K562 (cell line): Measurements from ENCODE around the gene SRBD1. TPM values are rescaled to one million over a fixed set of nuclear protein-coding genes. Genes with fewer than 3 reads are reported as not detected.

Experiments used
- ATAC-seq: fragments of 200-7000 bp; cut with Tn5 transposase; 3 replicates; pipeline ENCODE4 v1.9.1; 2020; ENCODE audit warnings: moderate library complexity
- BruUV-seq: library from RNA; stranded (reverse); fragments of 400-500 nt; replicated peaks from 2 replicates; lab custom pipeline; 2021; lab: Mats Ljungman, UMichigan
- CTCF ChIA-PET: fragments of 300-600 bp; formaldehyde crosslinking; extraction: SDS; loops from one replicate; lab custom pipeline; 2021; ENCODE audit warnings: low intra/inter-chr PET ratio; lab: Yijun Ruan, JAX
- POLR2A ChIA-PET: fragments of 300-600, 350-650 bp; sonication (Branson Sonifier 250); formaldehyde crosslinking; extraction: SDS; loops from one replicate; lab custom pipeline; 2021; ENCODE audit warnings: antibody characterized with exemption, inconsistent platforms; lab: Yijun Ruan, JAX
- DNase-seq, 4 experiments: peaks; one replicate each; pipeline versions ENCODE4 v3.0.0 to v3.0.0-alpha.2; 2011 to 2018; ENCODE audit warnings: low spot score in 3 of 4, mixed read lengths in 3 of 4; ENCODE audit errors: extremely low read depth in 1 of 4
- FAIRE-seq: peaks from 2 replicates; lab custom pipeline; 2011; peaks lifted over from hg19 to GRCh38; lab: Jason Lieb, UNC
- H2AFZ ChIP-seq: 2 replicates; pipeline ENCODE4 v1.6.0; 2011; ENCODE audit warnings: low read depth, low read length, control low read depth, inconsistent platforms
- H3K27ac ChIP-seq: fragments of 200-600 bp; 3 replicates; pipeline ENCODE4 v1.8.0; 2011; ENCODE audit warnings: low read depth, mild to moderate bottlenecking, control low read depth, inconsistent platforms, low read length, moderate library complexity, mixed read lengths; ENCODE audit errors: extremely low read depth
- H3K27me3 ChIP-seq, 2 experiments: fragments of 300-600 bp in 1 of 2; 2 replicates in 1 of 2; 3 replicates in 1 of 2; pipeline versions ENCODE4 v1.6.0 to v1.8.0; 2011; ENCODE audit warnings: inconsistent platforms in 2 of 2, low read length in 2 of 2, mild to moderate bottlenecking in 1 of 2, mixed read lengths in 1 of 2, moderate library complexity in 1 of 2; ENCODE audit not compliant: control insufficient read depth in 2 of 2, insufficient read depth in 2 of 2
- H3K36me3 ChIP-seq: fragments of 300-600 bp; 3 replicates; pipeline ENCODE4 v1.8.0; 2011; ENCODE audit warnings: mild to moderate bottlenecking, low read length, inconsistent platforms; ENCODE audit not compliant: control insufficient read depth, insufficient read depth
- H3K4me1 ChIP-seq, 2 experiments: fragments of 200-600 bp in 1 of 2; replicated peaks in 1 of 2; 2 replicates in 1 of 2; 3 replicates in 1 of 2; pipeline versions ENCODE4 v1.5.1 to v1.8.0; 2011; ENCODE audit warnings: inconsistent platforms in 2 of 2, low read length in 2 of 2, mild to moderate bottlenecking in 1 of 2, mixed read lengths in 1 of 2, moderate library complexity in 1 of 2; ENCODE audit not compliant: control insufficient read depth in 2 of 2, insufficient read depth in 2 of 2
- H3K4me2 ChIP-seq: 2 replicates; pipeline ENCODE4 v1.6.1; 2011; ENCODE audit warnings: low read length, control low read depth, inconsistent platforms, mixed read lengths; ENCODE audit not compliant: insufficient read depth
- H3K4me3 ChIP-seq: fragments of 200-600 bp; sonication (generic), shearing (Covaris generic); 2 replicates; pipeline ENCODE4 v1.5.1; 2016; ENCODE audit warnings: control low read depth, inconsistent platforms
- H3K79me2 ChIP-seq: fragments of 200-600 bp; 3 replicates; pipeline ENCODE4 v1.8.0; 2011; ENCODE audit warnings: low read length, inconsistent platforms; ENCODE audit not compliant: control insufficient read depth, insufficient read depth
- H3K9ac ChIP-seq, 2 experiments: 2 replicates each; pipeline versions ENCODE4 v1.6.0 to v1.6.1; 2011; ENCODE audit warnings: low read depth in 2 of 2, low read length in 2 of 2, control low read depth in 1 of 2, inconsistent platforms in 1 of 2, mild to moderate bottlenecking in 1 of 2, mixed read lengths in 1 of 2; ENCODE audit not compliant: insufficient read depth in 1 of 2
- H3K9me1 ChIP-seq: one replicate; pipeline ENCODE4 v1.6.0; 2011; ENCODE audit warnings: inconsistent platforms, mild to moderate bottlenecking, low read length, moderate library complexity; ENCODE audit not compliant: control insufficient read depth, insufficient read depth
- H3K9me3 ChIP-seq: replicated peaks from 2 replicates; pipeline ENCODE4 v1.5.1; 2011; ENCODE audit warnings: low read depth, low read length, inconsistent platforms; ENCODE audit not compliant: control insufficient read depth, insufficient read depth
- H4K20me1 ChIP-seq: replicated peaks from 2 replicates; pipeline ENCODE4 v1.6.1; 2011; ENCODE audit warnings: low read length, inconsistent platforms, mixed read lengths; ENCODE audit not compliant: control insufficient read depth, insufficient read depth
- BRD9 ChIP-seq: fragments of 450-650 bp; IDR thresholded peaks from 2 replicates; pipeline ENCODE4 v1.6.1; 2018; ENCODE audit warnings: low read depth; ENCODE audit not compliant: partially characterized antibody
- CHD2 ChIP-seq: IDR thresholded peaks from 2 replicates; pipeline ENCODE4 v1.6.1; 2011; ENCODE audit warnings: low read depth, low read length
- GABPB1 ChIP-seq: sonication (generic); formaldehyde crosslinking; IDR thresholded peaks from 2 replicates; pipeline ENCODE4 v1.8.0; 2022; ENCODE audit warnings: mild to moderate bottlenecking, missing genetic modification reagents
- GTF2E2 ChIP-seq: fragments of 200-800 bp; sonication (Bioruptor generic); IDR thresholded peaks from 2 replicates; pipeline ENCODE4 v1.6.1; 2016; ENCODE audit warnings: missing genetic modification characterization, missing compliant biosample characterization
- HDGF ChIP-seq: fragments of 450-650 bp; IDR thresholded peaks from 2 replicates; pipeline ENCODE4 v1.6.1; 2016
- ILK ChIP-seq: fragments of 450-650 bp; IDR thresholded peaks from 2 replicates; pipeline ENCODE4 v1.6.1; 2016; ENCODE audit warnings: missing genetic modification characterization, low read depth, mild to moderate bottlenecking, missing compliant biosample characterization, moderate library complexity, borderline replicate concordance
- KLF16 ChIP-seq: IDR thresholded peaks from 2 replicates; pipeline ENCODE4 v1.6.1; 2016; ENCODE audit warnings: antibody characterized with exemption
- NR3C1 ChIP-seq: sonication (generic); formaldehyde crosslinking; IDR thresholded peaks from 2 replicates; pipeline ENCODE4 v1.8.1; 2022; ENCODE audit warnings: missing genetic modification reagents
- POLR2B ChIP-seq: fragments of 450-650 bp; IDR thresholded peaks from 2 replicates; pipeline ENCODE4 v1.6.1; 2018; ENCODE audit warnings: low read depth; ENCODE audit not compliant: partially characterized antibody
- RBM17 ChIP-seq: fragments of 200-400 bp; formaldehyde crosslinking; IDR thresholded peaks from 2 replicates; pipeline ENCODE4 v1.6.1; 2017; ENCODE audit warnings: low read depth, mild to moderate bottlenecking, low read length, borderline replicate concordance
- TCF7 ChIP-seq: sonication (generic); IDR thresholded peaks from 2 replicates; pipeline ENCODE4 v1.6.1; 2016; ENCODE audit warnings: antibody characterized with exemption, borderline replicate concordance
- TGIF2 ChIP-seq: sonication (generic); formaldehyde crosslinking; IDR thresholded peaks from 2 replicates; pipeline ENCODE4 v1.8.1; 2022; ENCODE audit warnings: mild to moderate bottlenecking, missing genetic modification reagents, moderate library complexity
- THRA ChIP-seq: fragments of 450-650 bp; IDR thresholded peaks from 2 replicates; pipeline ENCODE4 v1.6.1; 2017; ENCODE audit warnings: mild to moderate bottlenecking, moderate library complexity
- ZNF124 ChIP-seq: sonication (generic); formaldehyde crosslinking; IDR thresholded peaks from 2 replicates; pipeline ENCODE4 v1.8.1; 2022; ENCODE audit warnings: missing genetic modification reagents
- ZNF592 ChIP-seq: fragments of 450-650 bp; IDR thresholded peaks from 2 replicates; pipeline ENCODE4 v1.6.1; 2017; ENCODE audit warnings: antibody characterized with exemption, mild to moderate bottlenecking
- ZNF699 ChIP-seq: fragments of 250-450 bp; sonication (Bioruptor Pico); IDR thresholded peaks from 2 replicates; pipeline ENCODE4 v1.8.0; 2021; ENCODE audit warnings: mild to moderate bottlenecking, moderate library complexity; ENCODE audit not compliant: insufficient replicate concordance
- WGBS: fragments of 100-300 bp; shearing (Covaris generic); methylation state at CpG from one replicate; pipeline ENCODE4 v1.1.6; 2016; ENCODE audit warnings: low coverage, mixed read lengths; ENCODE audit not compliant: insufficient coverage; ENCODE audit errors: missing lambda C conversion rate; 5-methylcytosine and 5-hydroxymethylcytosine counted together
- in situ Hi-C: fragments of 300-500 bp; cut with MboI; formaldehyde crosslinking; loops from 4 replicates; pipeline ENCODE4 v1.15.0; 2018; ENCODE audit warnings: inconsistent platforms, mixed read lengths
- intact Hi-C: fragments of 100-400 bp; cut with micrococcal nuclease; formaldehyde crosslinking; loops from 2 replicates; pipeline ENCODE4 v1.14.2; 2022
- polyA plus RNA-seq, 8 experiments: library from polyadenylated mRNA; depleted of rRNA in 4 of 8; stranded (reverse) in 5 of 8; unstranded in 3 of 8; fragments of >200 nt; fragmentation: Nextera tagmentation in 2 of 8; fragmentation: Illumina TruSeq in 1 of 8; extraction: Ambion mirVana in 2 of 8; extraction: Trizol in 1 of 8; gene quantifications; 2 replicates each; pipeline versions ENCODE4 v1.2.1 to v1.2.3, GENCODE V29; 2011 to 2014; ENCODE audit warnings: inconsistent platforms in 1 of 8, missing spikeins in 1 of 8
- total RNA-seq, 7 experiments: library from RNA; depleted of rRNA in 6 of 7; stranded (reverse); fragments of >200 nt in 6 of 7; fragmentation: Illumina TruSeq in 2 of 7; extraction: Trizol in 2 of 7; gene quantifications; 2 replicates each; pipeline versions ENCODE4 v1.2.1 to v1.2.3, GENCODE V29; 2011 to 2021; ENCODE audit warnings: low replicate concordance in 1 of 7

The SRBD1 gene
- total and polyA plus RNA-seq, 9 of the 15 experiments (the other 6 are each of a cell fraction or from before 2014, with no cell fraction given) = 6.9 to 23.2 (median 14.7) TPM

- no peak for TF ChIP-seq ILK (tag)
Observed at GRCh38 chr2:45353879-45354278, 257.2 kb downstream of the SRBD1 start (continued).

GRCh38 chr2:45352506-45352905, 258.6 kb downstream of the SRBD1 start:
- H3K27me3 ChIP-seq = peaks cover 8 to 13% of the 10 kb centered on the region in 2 experiments; a peak in 4 of 5 replicates
- ChIA-PET CTCF (no interaction called here), POLR2A (no interaction called here)
- WGBS = 0% methylated on average over 2 of the region's 2 CpGs
- H3K9me1 ChIP-seq = no peaks in the 10 kb centered on the region
- no peaks in the 10 kb centered on the region for H3K79me2 ChIP-seq
- H3K9me3 ChIP-seq = no peaks in the 10 kb centered on the region
- H4K20me1 ChIP-seq = no peaks in the 10 kb centered on the region
- FAIRE-seq = no peak
- no peak overlapping the region for H3K4me2 ChIP-seq
- no peak overlapping the region for H3K27ac ChIP-seq
- no peak for DNase-seq
- H2AFZ ChIP-seq = no peak overlapping the region
- no peaks in the 10 kb centered on the region for H3K4me1 ChIP-seq
- in situ Hi-C loops (no loop called here), intact Hi-C loops (no loop called here)
- H3K4me3 ChIP-seq = no peak overlapping the region
- H3K36me3 ChIP-seq = no peaks in the 10 kb centered on the region
- ATAC-seq = no peak
- no peak overlapping the region for H3K9ac ChIP-seq
- no TSS peak for BruUV-seq
- TF ChIP-seq HDGF (no peak), THRA (no peak), RBM17 (no peak), GTF2E2 (no peak), POLR2B (no peak), ZNF592 (no peak), NR3C1 (CRISPR knock-in tag) (no peak), BRD9 (no peak), TCF7 (no peak), ZNF124 (CRISPR knock-in tag) (no peak), KLF16 (no peak), ZNF699 (CRISPR knock-in tag) (no peak), TGIF2 (CRISPR knock-in tag) (no peak), GABPB1 (CRISPR knock-in tag) (no peak), CHD2 (no peak)
